Measurements from ENCODE around the gene LRRC14B. TPM values are rescaled to one million over a fixed set of nuclear protein-coding genes. Genes with fewer than 3 reads are reported as not detected.

The LRRC14B gene
- total RNA-seq, 4 donors from 2014 or later, result not detected

DNA sequence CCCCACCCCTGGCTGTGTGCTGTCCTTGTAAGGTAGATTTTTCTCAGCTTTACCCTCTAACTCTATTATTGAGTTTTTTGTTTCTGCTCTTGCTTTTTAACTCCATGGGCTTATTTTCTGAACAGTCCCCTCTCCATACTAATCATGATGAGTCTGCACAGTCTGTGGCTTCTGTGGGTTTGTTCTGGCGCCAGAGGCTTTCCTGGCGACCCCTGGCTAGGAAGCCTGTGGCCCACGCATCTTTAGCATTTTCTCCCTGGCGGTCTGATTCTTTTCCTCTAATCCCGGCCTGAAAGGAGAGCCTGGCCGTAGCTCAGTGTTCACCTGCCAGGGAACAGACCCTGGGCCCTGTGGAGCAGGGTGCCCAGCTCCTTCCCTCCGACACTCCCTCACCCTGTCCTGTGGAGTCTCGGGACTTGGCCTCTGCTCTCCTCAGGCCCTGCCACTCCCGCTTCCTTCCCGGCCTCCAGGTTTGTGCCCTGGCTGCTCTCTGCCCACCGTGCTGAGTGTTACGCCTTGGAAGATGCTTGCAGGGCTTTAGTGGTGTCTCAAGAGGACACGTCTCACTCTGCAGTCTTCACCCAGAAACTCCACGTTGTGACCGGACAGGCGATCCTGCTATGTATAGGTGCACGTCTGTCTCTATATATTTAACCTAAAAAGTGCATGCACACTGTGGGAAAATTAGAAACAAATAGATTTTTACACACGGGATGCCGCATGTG, 31.7 kb upstream of the LRRC14B start:
- H3K4me3 ChIP-seq, result no peak overlapping the region
- no peaks in the 10 kb centered on the region for H3K36me3 ChIP-seq
- 67 to 80% methylated on average over 6 to 15 of the region's 19 CpGs for WGBS, 2 donors (ENCODE audit: low coverage in 1 of 2)
- TF ChIP-seq, protein P1, sequence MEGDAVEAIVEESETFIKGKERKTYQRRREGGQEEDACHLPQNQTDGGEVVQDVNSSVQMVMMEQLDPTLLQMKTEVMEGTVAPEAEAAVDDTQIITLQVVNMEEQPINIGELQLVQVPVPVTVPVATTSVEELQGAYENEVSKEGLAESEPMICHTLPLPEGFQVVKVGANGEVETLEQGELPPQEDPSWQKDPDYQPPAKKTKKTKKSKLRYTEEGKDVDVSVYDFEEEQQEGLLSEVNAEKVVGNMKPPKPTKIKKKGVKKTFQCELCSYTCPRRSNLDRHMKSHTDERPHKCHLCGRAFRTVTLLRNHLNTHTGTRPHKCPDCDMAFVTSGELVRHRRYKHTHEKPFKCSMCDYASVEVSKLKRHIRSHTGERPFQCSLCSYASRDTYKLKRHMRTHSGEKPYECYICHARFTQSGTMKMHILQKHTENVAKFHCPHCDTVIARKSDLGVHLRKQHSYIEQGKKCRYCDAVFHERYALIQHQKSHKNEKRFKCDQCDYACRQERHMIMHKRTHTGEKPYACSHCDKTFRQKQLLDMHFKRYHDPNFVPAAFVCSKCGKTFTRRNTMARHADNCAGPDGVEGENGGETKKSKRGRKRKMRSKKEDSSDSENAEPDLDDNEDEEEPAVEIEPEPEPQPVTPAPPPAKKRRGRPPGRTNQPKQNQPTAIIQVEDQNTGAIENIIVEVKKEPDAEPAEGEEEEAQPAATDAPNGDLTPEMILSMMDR (IDR thresholded peaks at IDR 0.05), result no peak
- no peak for TF ChIP-seq POLR2A (IDR thresholded peaks at IDR 0.05)
- TF ChIP-seq EP300 (IDR thresholded peaks at IDR 0.05), result no peak
- TF ChIP-seq POLR2AphosphoS5 (IDR thresholded peaks at IDR 0.05), result no peak
- H3K27me3 ChIP-seq, result peaks cover 24% of the 10 kb centered on the region
- H3K27ac ChIP-seq, result no peak overlapping the region
- no peaks in the 10 kb centered on the region for H3K9me3 ChIP-seq
- no peak for ATAC-seq
- no peaks in the 10 kb centered on the region for H3K4me1 ChIP-seq

DNA sequence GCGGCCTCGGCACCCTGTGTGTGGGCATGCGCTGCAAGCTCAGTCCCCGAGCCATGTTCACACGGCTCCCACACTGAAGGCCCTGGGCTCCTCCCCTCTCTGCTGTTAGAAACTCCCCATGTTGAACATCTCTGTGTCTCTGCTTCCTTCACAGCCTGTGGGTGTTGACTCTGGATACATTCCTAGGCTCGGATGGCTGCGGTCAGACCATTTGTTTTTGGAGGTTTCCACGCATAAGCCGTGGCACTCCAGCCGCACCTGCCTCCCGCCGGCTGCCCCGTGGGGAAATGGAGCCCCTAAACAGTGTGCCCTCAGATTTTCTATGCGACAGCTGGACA, 31.2 kb upstream of the LRRC14B start:
- Histone ChIP-seq H3K27me3 (peaks cover 24% of the 10 kb centered on the region), H3K4me1 (no peaks in the 10 kb centered on the region), H3K36me3 (no peaks in the 10 kb centered on the region), H3K4me3 (no peak overlapping the region), H3K9me3 (no peaks in the 10 kb centered on the region), H3K27ac (no peak overlapping the region)
- TF ChIP-seq, protein P1 (IDR thresholded peaks at IDR 0.05), result no peak
- no peak for TF ChIP-seq EP300 (IDR thresholded peaks at IDR 0.05)
- no peak for TF ChIP-seq POLR2AphosphoS5 (IDR thresholded peaks at IDR 0.05)
- no peak for TF ChIP-seq POLR2A (IDR thresholded peaks at IDR 0.05)
- 61 to 72% methylated on average over 7 to 9 of the region's 14 CpGs for WGBS, 2 donors (ENCODE audit: low coverage in 1 of 2)
- no peak for ATAC-seq

DNA sequence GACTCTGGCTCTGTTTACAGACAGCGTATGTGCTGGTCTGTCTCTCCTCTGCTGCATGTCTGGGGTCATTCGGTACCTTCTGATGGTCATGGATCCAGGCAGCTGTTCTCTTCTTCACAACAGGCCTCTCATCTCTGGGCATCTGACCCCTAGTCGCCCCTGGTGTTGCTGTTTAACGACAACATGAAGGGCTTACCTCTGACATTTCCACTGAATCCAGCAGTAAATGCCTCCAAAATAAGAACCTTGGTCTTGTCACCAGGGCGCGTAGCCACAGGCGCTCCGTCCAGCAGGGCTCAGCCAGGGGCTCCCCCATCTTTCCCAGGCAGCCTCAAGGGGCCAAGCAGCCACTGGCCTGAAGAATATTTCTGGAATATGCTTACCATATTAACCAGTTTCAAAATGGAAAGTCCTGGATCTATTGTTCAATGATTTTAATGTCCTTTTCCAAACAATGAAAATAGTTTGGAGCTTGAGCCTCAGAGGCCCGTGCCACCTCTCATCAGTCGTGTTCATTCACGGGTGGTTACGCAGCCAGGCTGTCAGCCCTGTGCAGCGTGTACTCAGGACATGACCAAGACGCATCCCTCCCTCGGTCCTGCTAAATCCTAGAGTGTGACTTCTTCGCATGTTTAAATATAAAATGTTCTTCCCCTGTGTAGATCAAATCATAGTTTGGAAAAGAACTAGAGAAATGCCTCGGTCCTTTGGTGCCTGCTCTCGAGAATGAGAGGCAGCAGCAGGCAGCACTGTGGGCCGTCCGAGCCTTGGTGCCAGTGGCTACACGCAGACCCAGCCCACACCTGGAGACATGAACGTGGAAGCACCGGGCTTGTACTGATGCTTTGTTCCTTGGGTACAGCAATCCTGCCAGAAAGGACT, 30.1 kb upstream of the LRRC14B start:
- no peak for ATAC-seq
- peaks cover 24% of the 10 kb centered on the region for H3K27me3 ChIP-seq

DNA sequence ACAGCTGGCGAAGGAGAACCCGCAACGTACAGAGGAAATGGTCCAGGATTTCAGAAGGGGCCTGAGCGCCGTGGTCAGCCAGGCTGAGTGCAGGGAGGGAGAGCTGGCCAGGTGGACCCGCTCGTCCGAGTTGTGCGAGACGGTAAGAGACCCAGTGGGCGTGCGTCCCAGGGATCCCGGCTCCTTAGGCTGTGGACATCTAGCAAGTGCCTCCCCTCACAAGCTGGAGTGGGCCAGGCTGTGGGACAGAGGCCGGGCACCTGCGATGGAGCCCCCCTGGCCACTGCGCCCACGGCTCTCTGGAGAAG, 29.5 kb upstream of the LRRC14B start:
- H3K9me3 ChIP-seq, result no peaks in the 10 kb centered on the region
- H3K4me1 ChIP-seq, result no peaks in the 10 kb centered on the region
- 88% methylated on average over 13 of the region's 17 CpGs; no CpG with 5 or more reads in 1 of the 2 donors for WGBS, 2 donors (ENCODE audit: low coverage in 1 of 2)
- H3K36me3 ChIP-seq, result no peaks in the 10 kb centered on the region
- ATAC-seq, result no peak
- H3K27me3 ChIP-seq, result peaks cover 24% of the 10 kb centered on the region
- no peak overlapping the region for H3K4me3 ChIP-seq
- TF ChIP-seq, protein P1 (IDR thresholded peaks at IDR 0.05), result no peak
- no peak for TF ChIP-seq POLR2AphosphoS5 (IDR thresholded peaks at IDR 0.05)
- no peak for TF ChIP-seq POLR2A (IDR thresholded peaks at IDR 0.05)
- no peak for TF ChIP-seq EP300 (IDR thresholded peaks at IDR 0.05)
- H3K27ac ChIP-seq, result no peak overlapping the region

More for the DNA sequence above, 30.1 kb upstream of the LRRC14B start:
- Histone ChIP-seq H3K36me3 (no peaks in the 10 kb centered on the region), H3K27ac (no peak overlapping the region), H3K9me3 (no peaks in the 10 kb centered on the region), H3K4me3 (no peak overlapping the region), H3K4me1 (no peaks in the 10 kb centered on the region)
- no peak for TF ChIP-seq EP300 (IDR thresholded peaks at IDR 0.05)
- TF ChIP-seq POLR2A (IDR thresholded peaks at IDR 0.05), result no peak
- TF ChIP-seq, protein P1 (IDR thresholded peaks at IDR 0.05), result no peak
- TF ChIP-seq POLR2AphosphoS5 (IDR thresholded peaks at IDR 0.05), result no peak
- 78 to 86% methylated on average over 12 of the region's 23 CpGs for WGBS, 2 donors (ENCODE audit: low coverage in 1 of 2)

All from gastroesophageal sphincter (tissue), 4 donors.